GM12864 (cell line): ENCODE results near the gene ANKS1A.
"Not testable (repeated sequence)": the region's sequence is repeated elsewhere in the genome, so short reads cannot be mapped to it uniquely, and the experiment has no call there.

Source experiments
- DNase-seq: peaks from one replicate; pipeline ENCODE4 v3.0.0-alpha.2; 2011; ENCODE audit warnings: low read depth
- H3K4me3 ChIP-seq: 2 replicates; pipeline ENCODE4 v1.5.1; 2011; ENCODE audit warnings: mild to moderate bottlenecking, low read depth, low read length, control low read depth
- TF ChIP-seq, protein P1 (sequence below): IDR thresholded peaks from 2 replicates; pipeline ENCODE4 v1.5.1; 2011; ENCODE audit warnings: low read depth, mild to moderate bottlenecking, moderate library complexity, low read length, control low read depth, inconsistent platforms; ENCODE audit errors: missing control alignments

Gene ANKS1A

GRCh38 chr6:34929241-34929978 lies 40.4 kb downstream of the ANKS1A start:
- TF ChIP-seq, protein P1, sequence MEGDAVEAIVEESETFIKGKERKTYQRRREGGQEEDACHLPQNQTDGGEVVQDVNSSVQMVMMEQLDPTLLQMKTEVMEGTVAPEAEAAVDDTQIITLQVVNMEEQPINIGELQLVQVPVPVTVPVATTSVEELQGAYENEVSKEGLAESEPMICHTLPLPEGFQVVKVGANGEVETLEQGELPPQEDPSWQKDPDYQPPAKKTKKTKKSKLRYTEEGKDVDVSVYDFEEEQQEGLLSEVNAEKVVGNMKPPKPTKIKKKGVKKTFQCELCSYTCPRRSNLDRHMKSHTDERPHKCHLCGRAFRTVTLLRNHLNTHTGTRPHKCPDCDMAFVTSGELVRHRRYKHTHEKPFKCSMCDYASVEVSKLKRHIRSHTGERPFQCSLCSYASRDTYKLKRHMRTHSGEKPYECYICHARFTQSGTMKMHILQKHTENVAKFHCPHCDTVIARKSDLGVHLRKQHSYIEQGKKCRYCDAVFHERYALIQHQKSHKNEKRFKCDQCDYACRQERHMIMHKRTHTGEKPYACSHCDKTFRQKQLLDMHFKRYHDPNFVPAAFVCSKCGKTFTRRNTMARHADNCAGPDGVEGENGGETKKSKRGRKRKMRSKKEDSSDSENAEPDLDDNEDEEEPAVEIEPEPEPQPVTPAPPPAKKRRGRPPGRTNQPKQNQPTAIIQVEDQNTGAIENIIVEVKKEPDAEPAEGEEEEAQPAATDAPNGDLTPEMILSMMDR, result no peak
- H3K4me3 ChIP-seq, result no peak overlapping the region
- DNase-seq, result no peak

- DNase-seq, result no peak
- H3K4me3 ChIP-seq, result no peak overlapping the region
- TF ChIP-seq, protein P1, result no peak
Observed at GRCh38 chr6:34930221-34930620, 41.2 kb downstream of the ANKS1A start.

- H3K4me3 ChIP-seq, DNase-seq: not testable (repeated sequence)
Observed at GRCh38 chr6:34932202-34932601, 43.1 kb downstream of the ANKS1A start.

- TF ChIP-seq, protein P1, result no peak
- no peak overlapping the region for H3K4me3 ChIP-seq
- DNase-seq, result no peak
Observed at GRCh38 chr6:34934516-34934915, 45.5 kb downstream of the ANKS1A start.

GRCh38 chr6:34938268-34938667 lies 49.2 kb downstream of the ANKS1A start:
- TF ChIP-seq, protein P1, result no peak

DNA sequence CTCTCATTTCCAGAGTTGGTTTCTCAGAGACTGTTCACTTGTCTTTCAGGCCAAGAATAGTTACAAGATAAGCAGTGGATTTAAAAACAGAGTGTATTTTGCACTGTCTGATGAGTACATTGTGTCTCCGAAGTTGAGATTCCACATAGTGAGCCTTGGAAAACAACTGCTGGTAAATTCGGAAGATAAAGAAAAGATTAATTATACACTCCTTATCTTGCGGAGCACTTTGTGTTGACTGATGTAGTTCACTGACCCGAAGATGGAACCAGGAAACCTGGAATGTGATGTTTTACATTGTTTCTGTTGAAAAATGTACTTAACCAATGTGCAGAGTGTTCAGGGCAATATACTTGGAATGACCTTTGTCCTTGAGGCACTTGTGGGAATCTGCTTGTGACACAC lies 51.0 kb downstream of the ANKS1A start:
- DNase-seq, result no peak
- TF ChIP-seq, protein P1, result no peak
- no peak overlapping the region for H3K4me3 ChIP-seq

More at GRCh38 chr6:34938268-34938667, 49.2 kb downstream of the ANKS1A start:
- H3K4me3 ChIP-seq, result no peak overlapping the region
- DNase-seq, result no peak

DNA sequence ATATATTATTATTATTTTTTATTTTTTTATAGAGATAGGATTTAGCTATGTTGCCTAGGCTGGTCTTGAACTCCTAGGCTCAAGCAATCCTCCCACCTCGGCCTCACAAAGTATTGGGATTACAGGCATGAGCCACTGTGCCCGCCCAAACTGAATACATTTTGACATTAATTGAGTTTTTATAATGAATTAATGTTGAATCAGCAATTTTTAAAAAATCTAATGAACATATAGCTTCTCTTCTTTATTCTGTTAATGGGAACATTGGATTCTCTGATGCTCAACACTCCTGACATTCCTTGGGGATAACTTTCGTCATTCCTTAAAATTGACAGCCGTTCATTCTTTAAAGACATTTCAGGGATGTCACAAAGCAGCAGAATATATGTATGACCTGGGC lies 52.4 kb downstream of the ANKS1A start:
- DNase-seq, result no peak
- H3K4me3 ChIP-seq, result no peak overlapping the region
- TF ChIP-seq, protein P1, result no peak
